NCI-H526 treated with DMSO at 0.1 percent for 48 hours (cell line): Measurements from ENCODE around the gene DHRS2.

ENCODE experiments used
- DNase-seq: peaks from one replicate; lab custom pipeline; 2025; lab: John Stamatoyannopoulos, UW

DHRS2 gene

GRCh38 chr14:23694085-23694948 lies 58.2 kb downstream of the DHRS2 start:
- DNase-seq: no peak
